ENCODE results near the gene NEAT1. TPM values are rescaled to one million over a fixed set of nuclear protein-coding genes. Genes with fewer than 3 reads are reported as not detected.

The NEAT1 gene
- total and polyA plus RNA-seq, 9 of the 15 experiments (the other 6 are each of a cell fraction or from before 2014, with no cell fraction given), result 20.1 to 389 (median 62.8) TPM

DNA sequence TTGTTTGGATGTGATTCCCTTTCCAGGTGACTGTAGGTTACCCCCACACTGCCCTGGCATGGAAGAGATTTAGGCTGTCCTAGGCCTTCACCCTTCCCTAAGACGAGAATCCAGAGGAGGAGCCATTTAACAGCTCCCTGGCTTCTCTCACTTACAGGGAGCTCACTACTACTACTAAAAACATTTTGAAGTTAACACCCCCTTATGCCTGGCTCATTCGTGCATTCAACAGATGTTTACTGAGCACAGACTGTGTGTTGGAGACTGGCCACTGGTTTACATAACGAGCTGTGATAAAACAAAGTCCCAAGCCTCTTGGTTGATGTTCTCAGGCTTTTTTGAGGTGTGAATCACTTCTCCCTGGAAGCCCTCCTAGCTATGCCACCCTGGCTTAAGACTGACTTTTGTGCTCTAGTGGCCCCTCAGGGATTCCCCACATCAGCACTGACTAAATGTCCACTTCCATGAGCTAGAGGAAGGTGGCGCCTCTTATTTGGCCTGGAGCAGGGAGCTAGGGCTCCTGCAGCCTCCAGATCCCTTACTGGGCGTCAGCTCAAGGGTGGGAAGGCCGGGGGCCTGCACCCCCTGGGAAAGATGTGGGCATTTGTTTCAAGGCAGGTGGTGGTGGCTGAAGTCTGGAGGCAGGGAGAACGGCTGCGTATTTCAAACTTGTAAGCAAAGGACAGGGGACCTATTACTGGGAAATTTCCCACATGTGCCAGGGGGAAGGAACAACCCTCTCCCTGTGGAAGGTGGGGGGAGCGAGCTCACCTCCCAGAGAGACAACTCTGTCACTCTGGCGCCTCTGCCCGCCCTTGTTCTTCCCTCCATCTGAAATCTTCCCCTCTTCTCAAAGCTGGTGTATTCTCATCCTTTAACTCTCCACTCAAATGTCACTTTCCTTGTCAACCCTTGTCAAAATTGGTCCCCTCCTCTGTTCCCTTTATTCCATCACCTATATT lies 56.9 kb downstream of the NEAT1 start (continued):
- TF ChIP-seq, protein P1, sequence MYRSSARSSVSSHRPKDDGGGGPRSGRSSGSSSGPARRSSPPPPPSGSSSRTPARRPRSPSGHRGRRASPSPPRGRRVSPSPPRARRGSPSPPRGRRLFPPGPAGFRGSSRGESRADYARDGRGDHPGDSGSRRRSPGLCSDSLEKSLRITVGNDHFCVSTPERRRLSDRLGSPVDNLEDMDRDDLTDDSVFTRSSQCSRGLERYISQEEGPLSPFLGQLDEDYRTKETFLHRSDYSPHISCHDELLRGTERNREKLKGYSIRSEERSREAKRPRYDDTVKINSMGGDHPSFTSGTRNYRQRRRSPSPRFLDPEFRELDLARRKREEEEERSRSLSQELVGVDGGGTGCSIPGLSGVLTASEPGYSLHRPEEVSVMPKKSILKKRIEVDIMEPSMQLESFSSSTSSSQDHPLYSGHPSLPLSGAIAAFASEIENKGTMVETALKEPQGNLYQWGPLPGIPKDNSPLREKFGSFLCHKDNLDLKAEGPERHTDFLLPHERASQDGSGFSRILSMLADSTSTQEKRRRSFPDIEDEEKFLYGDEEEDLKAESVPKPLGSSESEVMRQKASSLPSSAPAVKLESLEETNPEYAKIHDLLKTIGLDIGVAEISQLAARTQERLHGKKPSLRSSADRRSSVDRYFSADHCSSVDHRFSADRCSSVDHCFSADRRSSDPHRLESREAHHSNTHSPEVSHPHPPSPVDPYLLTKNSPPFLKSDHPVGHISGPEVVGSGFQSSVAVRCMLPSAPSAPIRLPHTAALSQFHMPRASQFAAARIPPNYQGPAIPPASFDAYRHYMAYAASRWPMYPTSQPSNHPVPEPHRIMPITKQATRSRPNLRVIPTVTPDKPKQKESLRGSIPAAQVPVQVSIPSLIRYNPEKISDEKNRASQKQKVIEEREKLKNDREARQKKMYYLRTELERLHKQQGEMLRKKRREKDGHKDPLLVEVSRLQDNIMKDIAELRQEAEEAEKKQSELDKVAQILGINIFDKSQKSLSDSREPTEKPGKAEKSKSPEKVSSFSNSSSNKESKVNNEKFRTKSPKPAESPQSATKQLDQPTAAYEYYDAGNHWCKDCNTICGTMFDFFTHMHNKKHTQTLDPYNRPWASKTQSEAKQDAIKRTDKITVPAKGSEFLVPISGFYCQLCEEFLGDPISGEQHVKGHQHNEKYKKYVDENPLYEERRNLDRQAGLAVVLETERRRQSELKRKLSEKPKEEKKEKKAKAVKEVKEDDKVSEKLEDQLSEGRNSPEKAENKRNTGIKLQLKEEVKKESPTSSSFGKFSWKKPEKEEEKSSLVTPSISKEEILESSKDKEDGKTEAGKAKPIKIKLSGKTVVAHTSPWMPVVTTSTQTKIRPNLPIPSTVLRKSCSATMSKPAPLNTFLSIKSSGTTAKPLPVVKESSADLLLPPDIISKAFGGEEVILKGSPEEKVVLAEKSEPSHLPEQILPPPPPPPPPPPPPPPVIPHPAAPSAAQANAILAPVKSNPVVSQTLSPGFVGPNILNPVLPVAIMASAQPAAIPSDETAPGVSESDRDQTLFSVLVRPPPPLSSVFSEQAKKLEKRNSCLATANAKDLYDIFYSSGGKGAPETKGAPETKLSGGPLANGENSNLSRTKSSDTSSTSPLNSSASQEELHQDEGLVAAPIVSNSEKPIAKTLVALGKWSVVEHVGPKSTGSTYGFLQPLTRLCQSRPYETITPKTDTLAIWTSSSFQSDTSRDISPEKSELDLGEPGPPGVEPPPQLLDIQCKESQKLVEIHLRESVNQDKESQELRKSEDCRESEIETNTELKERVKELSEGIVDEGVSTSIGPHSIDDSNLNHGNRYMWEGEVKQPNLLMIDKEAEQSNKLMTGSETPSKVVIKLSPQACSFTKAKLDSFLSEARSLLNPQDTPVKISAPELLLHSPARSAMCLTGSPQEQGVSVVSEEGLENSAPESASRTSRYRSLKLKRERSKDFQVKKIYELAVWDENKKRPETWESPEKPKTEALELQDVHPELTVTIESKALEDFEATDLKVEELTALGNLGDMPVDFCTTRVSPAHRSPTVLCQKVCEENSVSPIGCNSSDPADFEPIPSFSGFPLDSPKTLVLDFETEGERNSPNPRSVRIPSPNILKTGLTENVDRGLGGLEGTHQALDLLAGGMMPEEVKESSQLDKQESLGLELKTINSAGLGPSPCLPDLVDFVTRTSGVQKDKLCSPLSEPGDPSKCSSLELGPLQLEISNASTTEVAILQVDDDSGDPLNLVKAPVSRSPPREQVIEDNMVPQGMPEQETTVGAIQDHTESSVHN (IDR thresholded peaks at IDR 0.05; ENCODE audit: borderline replicate concordance in 1 of 2, low read depth in 1 of 2), result no peak
- TF ChIP-seq, protein P2, sequence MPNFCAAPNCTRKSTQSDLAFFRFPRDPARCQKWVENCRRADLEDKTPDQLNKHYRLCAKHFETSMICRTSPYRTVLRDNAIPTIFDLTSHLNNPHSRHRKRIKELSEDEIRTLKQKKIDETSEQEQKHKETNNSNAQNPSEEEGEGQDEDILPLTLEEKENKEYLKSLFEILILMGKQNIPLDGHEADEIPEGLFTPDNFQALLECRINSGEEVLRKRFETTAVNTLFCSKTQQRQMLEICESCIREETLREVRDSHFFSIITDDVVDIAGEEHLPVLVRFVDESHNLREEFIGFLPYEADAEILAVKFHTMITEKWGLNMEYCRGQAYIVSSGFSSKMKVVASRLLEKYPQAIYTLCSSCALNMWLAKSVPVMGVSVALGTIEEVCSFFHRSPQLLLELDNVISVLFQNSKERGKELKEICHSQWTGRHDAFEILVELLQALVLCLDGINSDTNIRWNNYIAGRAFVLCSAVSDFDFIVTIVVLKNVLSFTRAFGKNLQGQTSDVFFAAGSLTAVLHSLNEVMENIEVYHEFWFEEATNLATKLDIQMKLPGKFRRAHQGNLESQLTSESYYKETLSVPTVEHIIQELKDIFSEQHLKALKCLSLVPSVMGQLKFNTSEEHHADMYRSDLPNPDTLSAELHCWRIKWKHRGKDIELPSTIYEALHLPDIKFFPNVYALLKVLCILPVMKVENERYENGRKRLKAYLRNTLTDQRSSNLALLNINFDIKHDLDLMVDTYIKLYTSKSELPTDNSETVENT (CRISPR knock-in tag; IDR thresholded peaks at IDR 0.05), result no peak
- TF ChIP-seq BCL6 (CRISPR knock-in tag; IDR thresholded peaks at IDR 0.05), result no peak
- TF ChIP-seq, protein P3, sequence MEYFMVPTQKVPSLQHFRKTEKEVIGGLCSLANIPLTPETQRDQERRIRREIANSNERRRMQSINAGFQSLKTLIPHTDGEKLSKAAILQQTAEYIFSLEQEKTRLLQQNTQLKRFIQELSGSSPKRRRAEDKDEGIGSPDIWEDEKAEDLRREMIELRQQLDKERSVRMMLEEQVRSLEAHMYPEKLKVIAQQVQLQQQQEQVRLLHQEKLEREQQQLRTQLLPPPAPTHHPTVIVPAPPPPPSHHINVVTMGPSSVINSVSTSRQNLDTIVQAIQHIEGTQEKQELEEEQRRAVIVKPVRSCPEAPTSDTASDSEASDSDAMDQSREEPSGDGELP (CRISPR knock-in tag; IDR thresholded peaks at IDR 0.05; ENCODE audit: borderline replicate concordance), result no peak; the same call in 1 of the 2 replicates
- peak; percentile 32 for TF ChIP-seq SMAD1 (IDR thresholded peaks at IDR 0.05; ENCODE audit: low read depth, low read length, partially characterized antibody)
- TF ChIP-seq RBM34 (IDR thresholded peaks at IDR 0.05; ENCODE audit: borderline replicate concordance, insufficient read depth, low read length), result no peak
- TF ChIP-seq CBFA2T3 (IDR thresholded peaks at IDR 0.05), result no peak
- TF ChIP-seq ILF3 (IDR thresholded peaks at IDR 0.05; ENCODE audit: borderline replicate concordance), result no peak; the same call in 1 of the 2 replicates
- TF ChIP-seq NCOA4 (IDR thresholded peaks at IDR 0.05; ENCODE audit: partially characterized antibody), result no peak
- TF ChIP-seq ZNF146 (CRISPR knock-in tag; IDR thresholded peaks at IDR 0.05; ENCODE audit: unreplicated experiment), result no peak
- TF ChIP-seq, protein P4, sequence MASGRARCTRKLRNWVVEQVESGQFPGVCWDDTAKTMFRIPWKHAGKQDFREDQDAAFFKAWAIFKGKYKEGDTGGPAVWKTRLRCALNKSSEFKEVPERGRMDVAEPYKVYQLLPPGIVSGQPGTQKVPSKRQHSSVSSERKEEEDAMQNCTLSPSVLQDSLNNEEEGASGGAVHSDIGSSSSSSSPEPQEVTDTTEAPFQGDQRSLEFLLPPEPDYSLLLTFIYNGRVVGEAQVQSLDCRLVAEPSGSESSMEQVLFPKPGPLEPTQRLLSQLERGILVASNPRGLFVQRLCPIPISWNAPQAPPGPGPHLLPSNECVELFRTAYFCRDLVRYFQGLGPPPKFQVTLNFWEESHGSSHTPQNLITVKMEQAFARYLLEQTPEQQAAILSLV (tag; IDR thresholded peaks at IDR 0.05), result no peak
- TF ChIP-seq PHF8 (IDR thresholded peaks at IDR 0.05; ENCODE audit: borderline replicate concordance, low read length), result no peak; the same call in 1 of the 2 replicates
- TF ChIP-seq ZNF586 (CRISPR knock-in tag; conservative IDR thresholded peaks at IDR 0.05), result no peak

Data from K562 (cell line).